Activated T-cell treated with anti-CD3 and anti-CD28 coated beads, Interleukin-2, amount 50 U/mL, for 24 hours (primary cell): Measurements from ENCODE around the gene HES7.
A peak's percentile ranks its signal among the peaks of the same experiment; 100 is the strongest.

Experiments used
- DNase-seq: peaks from one replicate; pipeline ENCODE4 v3.0.0-alpha.2; 2020
- H3K27ac Mint-ChIP-seq: 2 replicates; pipeline ENCODE4 v1.8.0; 2020; ENCODE audit warnings: mild to moderate bottlenecking, mixed read lengths
- H3K27me3 Mint-ChIP-seq: 2 replicates; pipeline ENCODE4 v1.8.0; 2020; ENCODE audit warnings: mixed read lengths
- H3K36me3 Mint-ChIP-seq: 2 replicates; pipeline ENCODE4 v1.8.0; 2020; ENCODE audit warnings: low read depth, mixed read lengths
- H3K4me1 Mint-ChIP-seq: 2 replicates; pipeline ENCODE4 v1.8.0; 2020; ENCODE audit warnings: low read depth, mixed read lengths
- H3K4me3 Mint-ChIP-seq: 2 replicates; pipeline ENCODE4 v1.8.0; 2020; ENCODE audit warnings: mild to moderate bottlenecking, moderate library complexity, mixed read lengths
- H3K9me3 Mint-ChIP-seq: 2 replicates; pipeline ENCODE4 v1.8.0; 2020; ENCODE audit warnings: mixed read lengths

Gene HES7

DNA sequence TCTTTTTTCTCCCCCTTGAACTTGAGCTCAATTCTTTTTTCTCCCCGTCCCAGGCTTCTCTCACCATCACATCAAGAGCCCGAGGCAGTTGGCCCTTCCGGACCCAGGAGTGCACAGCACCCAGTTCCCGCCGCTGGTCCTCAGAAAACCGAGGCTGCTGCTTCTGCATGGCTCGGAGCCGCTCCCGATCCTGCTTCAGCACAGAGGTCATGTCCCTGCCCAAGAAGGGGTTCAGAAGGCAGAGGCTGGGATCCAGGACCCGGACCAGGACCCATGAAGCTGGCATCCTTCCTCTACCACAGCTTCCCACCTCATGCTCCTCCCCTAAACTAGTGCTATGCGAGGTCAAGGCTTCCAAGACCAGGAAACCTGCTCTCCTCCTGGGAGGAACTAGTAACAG, 17.8 kb upstream of the HES7 start:
- no peaks in the 10 kb centered on the region for H3K9me3 Mint-ChIP-seq
- H3K4me1 Mint-ChIP-seq = no peaks in the 10 kb centered on the region
- no peak for DNase-seq
- no peak overlapping the region for H3K4me3 Mint-ChIP-seq
- H3K36me3 Mint-ChIP-seq = peaks cover 70% of the 10 kb centered on the region
- H3K27me3 Mint-ChIP-seq = no peaks in the 10 kb centered on the region
- peak overlapping the region; percentile 47 for H3K27ac Mint-ChIP-seq

DNA sequence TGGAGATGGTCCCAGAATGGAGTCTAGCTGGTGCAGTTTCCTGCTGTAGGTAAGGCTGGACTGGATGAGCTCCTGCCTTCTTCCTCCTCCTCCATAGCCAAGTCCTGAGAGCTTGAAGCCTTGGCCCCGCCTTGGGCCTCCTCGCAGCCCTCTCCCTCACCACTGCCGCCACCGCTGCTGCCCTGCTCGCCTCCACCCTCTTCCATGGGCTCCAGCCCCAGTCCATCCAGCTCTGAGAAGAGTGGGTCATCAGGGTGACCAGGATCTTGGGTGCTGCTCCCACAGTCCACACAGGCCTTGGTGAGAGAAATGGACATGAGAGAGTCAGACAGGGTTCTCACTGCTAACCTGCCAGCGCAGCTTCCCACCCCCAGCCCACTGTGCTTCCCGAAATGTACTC, 17.1 kb upstream of the HES7 start:
- H3K4me1 Mint-ChIP-seq = no peaks in the 10 kb centered on the region
- peak overlapping the region; percentile 19 for H3K27ac Mint-ChIP-seq
- H3K36me3 Mint-ChIP-seq = peaks cover 63% of the 10 kb centered on the region
- H3K4me3 Mint-ChIP-seq = no peak overlapping the region
- no peaks in the 10 kb centered on the region for H3K27me3 Mint-ChIP-seq
- H3K9me3 Mint-ChIP-seq = no peaks in the 10 kb centered on the region
- DNase-seq = no peak

DNA sequence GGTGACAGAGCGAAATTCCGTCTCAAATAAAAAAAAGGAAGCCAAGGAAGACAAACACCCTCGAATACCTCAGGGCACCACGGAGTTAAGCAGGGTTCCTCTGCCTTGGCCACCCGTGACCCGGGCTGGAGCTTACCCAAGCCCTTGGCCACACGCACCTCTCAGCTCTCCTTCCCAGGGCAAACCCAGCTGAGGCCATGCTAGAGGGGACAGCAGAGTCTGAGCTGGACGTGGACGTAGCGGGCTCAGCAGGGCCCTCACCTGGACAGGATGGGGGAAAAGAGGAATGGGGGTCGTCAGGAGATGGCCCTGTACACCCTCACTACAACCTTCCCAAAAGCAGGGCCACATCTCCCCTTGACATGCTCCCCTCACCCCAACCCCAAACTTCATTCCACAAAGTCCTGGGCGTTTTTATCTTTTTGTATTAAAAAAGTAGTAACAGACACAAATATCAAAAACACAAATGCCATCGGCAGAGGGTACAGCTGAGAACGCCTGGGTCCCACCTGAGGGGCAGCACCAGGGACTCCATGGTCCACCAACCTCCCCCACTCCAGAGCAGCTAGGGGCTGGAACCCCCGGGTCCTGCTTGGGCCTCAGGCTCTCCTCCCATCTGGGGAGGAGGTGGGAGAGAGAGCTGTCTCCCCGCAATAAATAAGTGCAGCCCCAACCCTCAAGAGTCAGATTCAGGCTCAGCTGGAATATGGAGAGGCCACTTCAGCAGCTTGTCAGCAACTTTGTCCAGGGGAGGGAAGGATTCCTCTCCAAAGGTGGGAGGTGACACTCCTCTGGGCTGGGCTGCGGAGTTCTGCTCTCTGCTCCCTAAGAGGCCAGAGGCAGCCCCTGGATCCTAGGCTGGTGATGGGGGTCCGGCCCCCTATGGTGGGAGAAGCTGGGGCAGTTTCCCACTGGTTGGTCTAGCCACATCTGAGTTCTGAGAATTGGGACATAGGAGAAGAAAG, 16.4 kb upstream of the HES7 start:
- Mint-ChIP-seq H3K4me3 (no peak overlapping the region), H3K27me3 (no peaks in the 10 kb centered on the region), H3K4me1 (no peaks in the 10 kb centered on the region), H3K27ac (no peak overlapping the region), H3K9me3 (no peaks in the 10 kb centered on the region), H3K36me3 (peaks cover 56% of the 10 kb centered on the region)
- no peak for DNase-seq

DNA sequence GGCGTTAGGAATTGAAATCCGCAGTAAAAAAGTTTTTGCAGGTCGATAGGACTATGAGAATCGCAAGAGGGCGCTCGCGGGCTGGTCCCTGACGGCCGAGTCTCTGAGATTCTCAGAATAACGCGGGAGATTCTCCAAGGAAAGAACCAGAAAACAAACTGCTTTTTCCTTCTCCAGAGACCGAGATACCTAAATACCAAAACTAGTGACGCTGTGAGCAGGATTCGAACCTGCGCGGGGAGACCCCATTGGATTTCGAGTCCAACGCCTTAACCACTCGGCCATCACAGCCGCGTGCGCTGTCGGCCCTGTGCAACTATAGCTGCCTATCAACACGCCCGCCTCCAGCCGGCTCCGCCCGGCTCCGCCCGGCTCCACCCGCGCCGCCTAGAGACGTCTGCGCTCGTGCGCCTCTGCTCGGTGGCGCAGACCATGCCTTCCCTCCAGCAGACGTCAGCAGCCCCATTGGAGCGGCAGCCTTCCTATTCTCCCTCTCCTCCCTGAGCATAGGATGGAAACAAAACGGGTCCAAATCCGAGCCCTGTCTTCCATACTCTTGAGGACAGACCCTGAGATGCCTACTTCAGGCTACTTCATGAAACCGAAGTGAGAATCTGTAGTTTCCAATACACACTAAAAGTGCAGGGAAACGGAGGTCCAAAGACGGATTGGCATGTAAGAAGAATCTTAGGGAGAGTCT, 14.9 kb upstream of the HES7 start:
- DNase-seq = peak; percentile 100
- H3K27me3 Mint-ChIP-seq = no peaks in the 10 kb centered on the region
- H3K9me3 Mint-ChIP-seq = no peaks in the 10 kb centered on the region
- no peaks in the 10 kb centered on the region for H3K4me1 Mint-ChIP-seq
- no peak overlapping the region for H3K27ac Mint-ChIP-seq
- no peak overlapping the region for H3K4me3 Mint-ChIP-seq
- H3K36me3 Mint-ChIP-seq = peaks cover 42% of the 10 kb centered on the region

DNA sequence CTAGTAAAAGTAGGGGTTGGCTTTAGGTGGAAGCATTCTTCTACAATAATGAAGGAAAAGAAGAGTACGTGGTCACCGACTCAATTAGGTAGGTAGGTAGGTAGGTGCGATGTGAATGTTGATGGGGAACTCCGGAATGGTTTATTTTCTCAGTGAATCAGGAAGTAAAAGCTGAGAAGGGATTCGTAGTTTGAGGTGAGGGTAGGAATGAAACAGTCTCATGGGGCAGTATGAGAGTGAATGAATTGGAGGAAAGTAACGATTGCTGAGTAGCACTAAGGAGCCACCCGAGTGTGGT, 14.4 kb upstream of the HES7 start:
- DNase-seq = no peak
- Mint-ChIP-seq H3K4me3 (no peak overlapping the region), H3K9me3 (no peaks in the 10 kb centered on the region), H3K27me3 (no peaks in the 10 kb centered on the region), H3K27ac (no peak overlapping the region), H3K36me3 (peaks cover 37% of the 10 kb centered on the region), H3K4me1 (no peaks in the 10 kb centered on the region)

DNA sequence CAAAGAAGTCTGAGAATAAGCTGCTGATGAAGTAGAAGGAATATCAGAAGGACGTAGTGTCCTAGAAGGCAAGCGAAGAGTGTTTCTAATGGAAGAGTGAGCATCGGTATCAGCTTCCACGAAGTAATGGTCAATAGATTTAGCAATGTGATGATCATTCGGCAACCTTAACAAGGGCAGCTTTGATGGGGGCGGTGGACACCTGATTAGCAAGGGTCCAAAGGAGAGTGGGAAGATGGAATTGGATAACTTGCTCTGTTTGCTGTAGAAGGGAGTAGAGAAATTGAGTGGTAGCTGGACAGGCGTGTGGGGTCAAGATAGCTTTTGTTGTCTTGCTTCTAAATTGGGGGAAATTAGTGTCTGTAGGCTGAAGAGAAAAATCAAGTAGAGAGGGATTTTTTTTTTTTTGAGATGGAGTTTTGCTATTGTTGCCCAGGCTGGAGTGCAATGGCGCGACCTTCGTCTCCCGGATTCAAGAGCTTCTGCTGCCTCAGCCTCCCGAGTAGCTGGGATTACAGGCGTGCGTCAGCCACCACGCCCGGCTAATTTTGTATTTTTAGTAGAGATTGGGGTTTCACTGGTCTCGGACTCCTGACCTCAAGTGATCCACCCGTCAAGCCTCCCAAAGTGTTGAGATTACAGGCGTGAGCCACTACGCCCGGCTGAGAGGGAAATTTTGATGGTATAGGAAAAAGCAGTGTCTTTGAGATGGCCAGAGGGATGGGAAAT, 13.9 kb upstream of the HES7 start:
- H3K9me3 Mint-ChIP-seq = no peaks in the 10 kb centered on the region
- no peaks in the 10 kb centered on the region for H3K27me3 Mint-ChIP-seq
- no peak overlapping the region for H3K27ac Mint-ChIP-seq
- no peak for DNase-seq
- H3K4me1 Mint-ChIP-seq = no peaks in the 10 kb centered on the region
- H3K36me3 Mint-ChIP-seq = peaks cover 34% of the 10 kb centered on the region
- H3K4me3 Mint-ChIP-seq = no peak overlapping the region

DNA sequence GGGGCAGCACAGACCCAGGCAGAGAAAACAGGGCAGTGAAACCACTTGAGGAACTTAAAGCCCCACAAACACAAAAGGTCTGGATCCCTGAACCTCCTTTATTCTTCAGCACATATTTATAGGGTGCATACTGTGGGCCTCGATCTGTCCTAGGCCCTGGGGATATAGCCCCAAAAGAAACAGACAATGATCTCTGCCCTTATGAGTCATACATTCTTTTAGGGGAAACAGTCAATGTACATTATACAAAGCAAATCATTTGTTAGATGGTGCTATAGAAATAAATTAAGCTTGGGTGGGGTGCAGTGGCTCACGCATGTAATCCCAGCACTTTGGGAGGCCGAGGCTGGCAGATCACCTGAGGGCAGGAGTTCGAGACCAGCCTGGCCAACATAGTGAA, 10.0 kb upstream of the HES7 start:
- no peaks in the 10 kb centered on the region for H3K9me3 Mint-ChIP-seq
- H3K4me3 Mint-ChIP-seq = no peak overlapping the region
- peaks cover 3% of the 10 kb centered on the region for H3K4me1 Mint-ChIP-seq
- no peak for DNase-seq
- H3K36me3 Mint-ChIP-seq = no peaks in the 10 kb centered on the region
- H3K27me3 Mint-ChIP-seq = no peaks in the 10 kb centered on the region
- no peak overlapping the region for H3K27ac Mint-ChIP-seq

DNA sequence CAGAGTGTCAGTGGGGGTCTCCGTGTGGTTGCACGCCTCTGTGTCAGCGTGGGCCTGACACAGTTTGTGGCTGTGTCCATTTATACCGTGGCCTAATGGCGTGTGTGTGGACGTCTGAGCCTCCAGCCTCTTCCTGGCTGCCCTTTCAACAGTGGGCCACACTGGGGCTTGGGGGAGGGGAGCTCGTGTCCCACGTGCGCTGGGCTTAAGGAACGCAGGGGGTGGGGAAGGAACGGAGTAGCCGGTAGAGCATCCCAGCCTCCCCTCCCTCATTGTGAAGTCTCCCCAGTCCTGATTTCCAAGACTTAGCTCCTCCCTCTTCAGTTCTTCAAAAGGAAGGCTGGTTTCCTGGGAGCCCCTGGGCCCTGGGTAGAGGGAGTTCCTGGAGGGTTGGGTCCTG, 9.5 kb upstream of the HES7 start:
- DNase-seq = no peak
- H3K27ac Mint-ChIP-seq = no peak overlapping the region
- no peaks in the 10 kb centered on the region for H3K36me3 Mint-ChIP-seq
- H3K27me3 Mint-ChIP-seq = no peaks in the 10 kb centered on the region
- peaks cover 3% of the 10 kb centered on the region for H3K4me1 Mint-ChIP-seq
- no peak overlapping the region for H3K4me3 Mint-ChIP-seq
- no peaks in the 10 kb centered on the region for H3K9me3 Mint-ChIP-seq

DNA sequence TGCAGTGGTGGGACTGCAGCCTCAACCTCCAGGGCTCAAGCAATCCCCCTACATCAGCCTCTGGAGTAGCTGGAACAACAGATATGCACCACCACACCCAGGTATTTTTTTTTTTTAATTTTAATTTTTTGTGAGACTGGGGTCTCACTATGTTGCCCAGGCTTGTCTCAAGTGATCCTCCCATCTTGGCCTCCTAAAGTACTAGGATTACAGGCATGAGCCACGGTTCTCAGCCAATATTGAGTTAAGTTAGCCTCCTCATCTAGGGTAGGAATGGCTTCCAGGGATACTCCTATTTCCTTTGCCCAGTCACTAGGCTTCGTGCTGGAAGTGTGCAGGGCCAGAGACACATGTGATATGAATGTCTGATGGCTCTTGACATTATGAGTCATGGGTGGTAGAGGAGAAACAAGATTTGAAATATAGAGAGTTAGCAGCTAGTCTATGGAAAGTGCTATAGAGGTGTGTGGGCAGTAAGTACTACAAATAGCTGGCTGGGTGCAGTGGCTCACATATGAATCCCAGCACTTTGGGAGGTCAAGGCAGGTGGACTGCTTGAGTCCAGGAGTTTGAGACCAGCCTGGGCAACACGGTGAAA, 8.0 kb upstream of the HES7 start:
- Mint-ChIP-seq H3K4me3 (no peak overlapping the region), H3K4me1 (peaks cover 8% of the 10 kb centered on the region), H3K9me3 (no peaks in the 10 kb centered on the region), H3K27ac (peak overlapping the region; percentile 8), H3K27me3 (peaks cover 3% of the 10 kb centered on the region), H3K36me3 (no peaks in the 10 kb centered on the region)
- DNase-seq = no peak

DNA sequence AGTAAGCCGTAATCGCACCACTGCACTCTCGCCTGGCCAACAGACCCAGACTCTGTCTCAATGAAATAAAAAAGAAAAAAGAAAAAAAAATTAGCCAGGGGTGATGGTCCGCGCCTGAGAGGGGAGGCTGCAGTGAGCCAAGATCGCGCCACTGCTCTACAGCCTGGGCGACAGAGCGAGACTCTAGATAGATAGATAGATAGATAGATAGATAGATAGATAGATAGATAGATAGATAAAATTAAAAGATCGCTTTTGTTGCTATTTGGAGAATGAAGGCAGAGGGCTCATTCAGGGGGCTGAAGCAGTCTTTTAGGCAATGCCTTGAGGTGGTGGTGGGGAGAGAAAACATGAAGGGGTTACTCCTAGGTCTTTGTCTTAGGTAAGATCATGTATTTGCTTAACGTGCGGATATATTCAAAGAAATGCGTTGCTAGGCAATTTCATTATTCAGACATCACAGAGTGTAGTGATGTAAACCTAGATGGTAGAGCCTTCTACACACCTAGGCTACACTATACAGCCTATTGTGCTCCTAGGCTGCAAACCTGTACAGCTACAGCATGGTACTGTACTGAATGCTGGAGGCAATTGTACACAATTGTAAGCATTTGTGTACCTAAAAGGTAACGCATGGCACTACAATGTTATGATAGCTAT, 4.3 kb upstream of the HES7 start:
- H3K4me1 Mint-ChIP-seq = peaks cover 42% of the 10 kb centered on the region
- no peak overlapping the region for H3K27ac Mint-ChIP-seq
- DNase-seq = no peak
- H3K36me3 Mint-ChIP-seq = no peaks in the 10 kb centered on the region
- no peak overlapping the region for H3K4me3 Mint-ChIP-seq
- H3K27me3 Mint-ChIP-seq = peaks cover 24% of the 10 kb centered on the region
- no peaks in the 10 kb centered on the region for H3K9me3 Mint-ChIP-seq

DNA sequence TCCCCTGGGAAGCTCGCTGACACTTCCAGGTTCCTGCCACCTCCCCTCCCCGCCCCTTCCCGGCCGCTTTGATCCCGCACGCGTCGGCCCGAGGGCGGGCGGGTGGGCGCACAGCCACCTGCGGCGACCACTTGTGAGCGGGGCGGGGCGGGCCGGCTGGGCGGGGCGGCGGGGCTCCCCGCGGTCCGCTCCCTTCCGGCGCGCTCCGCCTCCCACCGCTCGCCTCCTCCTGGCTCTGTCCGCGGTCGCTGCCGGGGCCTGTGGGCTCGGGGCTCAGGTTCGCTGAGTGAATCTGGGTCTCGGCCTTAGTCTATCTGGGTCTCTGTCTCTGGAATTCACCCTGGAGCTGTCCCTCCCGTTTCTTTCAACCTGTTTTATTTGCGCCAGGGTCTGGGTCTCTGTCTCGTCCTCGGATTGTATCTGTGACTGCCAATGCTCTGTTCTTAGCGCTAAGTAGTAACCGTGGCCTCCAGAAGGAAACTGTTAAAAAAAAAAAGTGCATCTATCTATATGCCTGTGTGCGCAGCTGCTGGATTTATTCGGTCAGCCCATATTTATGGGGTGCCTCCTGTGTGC, 2.7 kb upstream of the HES7 start:
- H3K9me3 Mint-ChIP-seq = no peaks in the 10 kb centered on the region
- H3K27ac Mint-ChIP-seq = peak overlapping the region; percentile 58
- H3K4me3 Mint-ChIP-seq = peak overlapping the region; percentile 82
- DNase-seq = peak; percentile 79
- H3K27me3 Mint-ChIP-seq = peaks cover 37% of the 10 kb centered on the region
- H3K4me1 Mint-ChIP-seq = peaks cover 50% of the 10 kb centered on the region
- no peaks in the 10 kb centered on the region for H3K36me3 Mint-ChIP-seq

DNA sequence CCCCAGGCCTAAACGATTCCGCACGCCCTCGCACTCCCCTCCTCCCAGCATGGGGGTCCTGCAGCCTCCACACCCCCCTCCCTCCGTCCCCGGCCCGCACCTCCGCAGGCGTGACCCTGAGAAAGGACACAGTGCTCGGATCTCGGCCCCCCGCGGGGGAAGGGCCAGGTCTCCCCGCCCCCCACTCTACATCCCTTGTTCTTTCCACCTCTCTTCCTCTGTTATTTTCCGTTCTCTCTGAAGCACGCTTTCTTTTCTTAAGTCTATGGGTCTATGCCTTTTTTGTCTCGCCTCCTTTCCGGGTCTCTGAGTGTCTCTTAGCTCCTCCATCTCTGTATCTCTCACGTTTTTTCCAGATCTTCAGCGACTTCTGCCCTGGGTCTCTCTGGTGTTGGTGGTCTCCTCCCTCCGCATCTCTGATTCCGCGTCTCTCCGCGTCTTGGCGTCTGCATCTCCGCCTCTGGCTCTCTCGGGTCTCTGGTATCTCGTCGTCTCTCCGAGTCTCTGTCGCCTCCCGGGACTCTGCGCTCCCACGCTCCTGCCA, 2.1 kb upstream of the HES7 start:
- H3K9me3 Mint-ChIP-seq = no peaks in the 10 kb centered on the region
- no peak for DNase-seq

DNA sequence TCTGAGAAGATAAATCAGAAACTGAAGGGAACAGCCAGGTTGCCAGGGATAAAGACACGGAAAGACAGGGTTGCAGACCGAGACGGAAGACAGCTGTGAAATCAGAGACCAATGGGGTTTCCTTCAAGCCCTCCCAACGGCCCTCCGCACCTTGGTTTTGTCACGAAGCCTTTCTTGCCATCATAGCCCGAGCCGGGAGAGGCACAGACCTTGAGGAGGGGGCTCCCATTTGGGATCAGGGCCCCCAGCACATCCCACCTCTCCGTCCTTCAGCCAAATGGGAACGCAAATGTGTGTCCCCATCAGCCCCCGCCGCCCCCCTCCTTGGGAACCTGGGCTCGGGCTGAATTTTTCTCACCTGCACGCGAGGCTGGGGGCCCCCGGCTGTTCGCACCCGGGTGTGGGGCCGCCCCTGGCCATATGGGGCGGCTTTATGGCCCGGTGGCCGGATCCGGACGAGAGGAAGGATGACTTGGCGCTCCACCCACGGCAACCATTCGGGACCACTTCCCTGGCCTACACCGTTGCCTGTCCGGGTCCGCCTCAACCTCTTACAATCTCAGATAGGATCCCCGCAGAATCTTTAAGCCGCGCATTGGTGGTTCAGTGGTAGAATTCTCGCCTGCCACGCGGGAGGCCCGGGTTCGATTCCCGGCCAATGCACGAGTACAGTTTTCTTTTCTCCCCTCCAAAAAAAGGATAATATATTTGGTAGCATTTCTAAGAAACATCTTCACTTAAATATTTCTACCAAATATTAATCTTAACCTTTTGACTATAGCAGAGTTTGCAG, 1.4 kb upstream of the HES7 start:
- peak overlapping the region; percentile 97 for H3K27ac Mint-ChIP-seq
- peak overlapping the region; percentile 82 for H3K4me3 Mint-ChIP-seq
- H3K27me3 Mint-ChIP-seq = peaks cover 43% of the 10 kb centered on the region
- H3K9me3 Mint-ChIP-seq = no peaks in the 10 kb centered on the region
- peak; percentile 97 for DNase-seq
- peaks cover 57% of the 10 kb centered on the region for H3K4me1 Mint-ChIP-seq
- peaks cover 2% of the 10 kb centered on the region for H3K36me3 Mint-ChIP-seq

More for the DNA sequence above, 2.1 kb upstream of the HES7 start:
- peak overlapping the region; percentile 97 for H3K27ac Mint-ChIP-seq
- peaks cover 52% of the 10 kb centered on the region for H3K4me1 Mint-ChIP-seq
- H3K4me3 Mint-ChIP-seq = peak overlapping the region; percentile 82
- H3K27me3 Mint-ChIP-seq = peaks cover 38% of the 10 kb centered on the region
- no peaks in the 10 kb centered on the region for H3K36me3 Mint-ChIP-seq
